ENCODE results near the gene OPCML.

DNA sequence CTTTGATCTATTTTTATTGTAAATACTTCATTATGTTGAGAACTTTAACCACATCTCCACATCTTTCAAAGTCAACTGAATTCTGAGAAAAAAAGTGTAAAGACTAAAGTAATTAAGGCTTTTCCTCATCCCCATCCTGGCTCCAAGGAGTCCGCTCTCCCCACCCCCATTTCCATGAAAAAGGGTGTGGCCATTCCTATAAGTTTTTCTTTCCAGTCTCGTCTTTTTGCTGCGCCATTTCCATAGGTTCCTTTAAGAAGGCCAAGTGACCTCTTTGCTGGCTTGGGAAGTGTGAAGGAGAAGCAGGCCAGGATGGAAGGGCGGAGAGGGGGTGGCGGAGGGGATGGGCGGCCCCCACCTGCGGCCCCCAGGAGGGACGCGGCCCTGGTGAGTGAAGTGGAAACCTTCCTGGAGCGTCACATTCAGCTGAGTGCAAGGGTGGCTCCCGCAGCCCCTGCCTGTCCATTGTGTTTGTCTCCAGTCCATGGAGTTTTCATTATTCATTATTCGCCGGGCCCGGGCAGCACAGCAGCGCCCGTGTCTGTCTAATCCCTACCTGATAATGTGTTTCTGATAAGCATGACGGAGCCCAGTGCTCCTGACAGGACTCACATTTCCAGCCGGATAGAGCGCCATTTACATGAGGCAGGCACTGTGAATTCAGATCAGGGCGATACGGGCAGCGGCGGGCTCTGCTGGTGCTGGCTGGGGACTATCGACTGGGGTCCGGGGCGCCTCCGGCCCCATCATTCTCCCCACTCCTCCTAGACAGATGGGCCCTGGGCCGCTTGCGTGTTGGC is 739.8 kb downstream of the OPCML start:
- TF ChIP-seq, protein P1, sequence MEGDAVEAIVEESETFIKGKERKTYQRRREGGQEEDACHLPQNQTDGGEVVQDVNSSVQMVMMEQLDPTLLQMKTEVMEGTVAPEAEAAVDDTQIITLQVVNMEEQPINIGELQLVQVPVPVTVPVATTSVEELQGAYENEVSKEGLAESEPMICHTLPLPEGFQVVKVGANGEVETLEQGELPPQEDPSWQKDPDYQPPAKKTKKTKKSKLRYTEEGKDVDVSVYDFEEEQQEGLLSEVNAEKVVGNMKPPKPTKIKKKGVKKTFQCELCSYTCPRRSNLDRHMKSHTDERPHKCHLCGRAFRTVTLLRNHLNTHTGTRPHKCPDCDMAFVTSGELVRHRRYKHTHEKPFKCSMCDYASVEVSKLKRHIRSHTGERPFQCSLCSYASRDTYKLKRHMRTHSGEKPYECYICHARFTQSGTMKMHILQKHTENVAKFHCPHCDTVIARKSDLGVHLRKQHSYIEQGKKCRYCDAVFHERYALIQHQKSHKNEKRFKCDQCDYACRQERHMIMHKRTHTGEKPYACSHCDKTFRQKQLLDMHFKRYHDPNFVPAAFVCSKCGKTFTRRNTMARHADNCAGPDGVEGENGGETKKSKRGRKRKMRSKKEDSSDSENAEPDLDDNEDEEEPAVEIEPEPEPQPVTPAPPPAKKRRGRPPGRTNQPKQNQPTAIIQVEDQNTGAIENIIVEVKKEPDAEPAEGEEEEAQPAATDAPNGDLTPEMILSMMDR (conservative IDR thresholded peaks at IDR 0.05): no peak
- no peak for TF ChIP-seq EZH2 (IDR thresholded peaks at IDR 0.05; ENCODE audit: low read depth)

Data from PC-9 (cell line).